ENCODE data around the gene MAST4. TPM values are rescaled to one million over a fixed set of nuclear protein-coding genes. Genes with fewer than 3 reads are reported as not detected.
A peak's percentile ranks its signal among the peaks of the same experiment; 100 is the strongest.

Gene MAST4
- total RNA-seq (2016; rRNA removed; fragmentation: Illumina TruSeq; extraction: Trizol): 3.7 and 4.4 TPM in 2 replicates
- 1.0 and 1.3 TPM in 2 replicates for total RNA-seq (2016; cell fraction: cytosol; rRNA removed; fragmentation: Illumina TruSeq; extraction: Trizol; ENCODE audit: low read depth)
- total RNA-seq (2016; cell fraction: insoluble cytoplasmic fraction; rRNA removed; fragmentation: Illumina TruSeq; extraction: Trizol): 3.8 and 4.1 TPM in 2 replicates
- total RNA-seq (2016; cell fraction: membrane; rRNA removed; fragmentation: Illumina TruSeq; extraction: Trizol): 1.8 and 2.1 TPM in 2 replicates
- 11.7 and 12.8 TPM in 2 replicates for total RNA-seq (2016; cell fraction: nucleus; rRNA removed; fragmentation: Illumina TruSeq; extraction: Trizol)
- polyA plus RNA-seq (2011; rRNA removed): 2.8 and 3.4 TPM in 2 replicates
- 1.4 and 2.3 TPM in 2 replicates for polyA plus RNA-seq (2011; cell fraction: cytosol; rRNA removed)
- polyA plus RNA-seq (2011; cell fraction: nucleus; rRNA removed): 9.0 and 10.2 TPM in 2 replicates
- 3.1 and 3.3 TPM in 2 replicates for polyA plus RNA-seq (2012)
- polyA plus RNA-seq (2016; cell fraction: cytosol; fragmentation: Illumina TruSeq; extraction: Trizol; ENCODE audit: low read depth): 0.25 and 0.60 TPM in 2 replicates
- polyA plus RNA-seq (2016; cell fraction: insoluble cytoplasmic fraction; fragmentation: Illumina TruSeq; extraction: Trizol; ENCODE audit: low read depth): 1.2 and 1.7 TPM in 2 replicates
- polyA plus RNA-seq (2016; cell fraction: membrane; fragmentation: Illumina TruSeq; extraction: Trizol; ENCODE audit: low read depth): 0.10 and 0.70 TPM in 2 replicates
- polyA plus RNA-seq (2016; cell fraction: nucleus; fragmentation: Illumina TruSeq; extraction: Trizol; ENCODE audit: insufficient read depth, low read depth): 4.5 and 5.3 TPM in 2 replicates
- 8.5 and 17.8 TPM in 2 replicates for polyA minus RNA-seq (2011; rRNA and poly(A)+ RNA removed; ENCODE audit: low replicate concordance)
- 7.1 and 8.5 TPM in 2 replicates for polyA minus RNA-seq (2011; cell fraction: cytosol; rRNA and poly(A)+ RNA removed)
- 39.4 and 47.9 TPM in 2 replicates for polyA minus RNA-seq (2011; cell fraction: nucleus; rRNA and poly(A)+ RNA removed)
- percentile 50 among the genes with signal in this experiment for Bru-seq, nascent RNA
- BruChase-seq, experiment 1, labeled RNA remaining after a 6-hour chase: percentile 44 among the genes with signal in this experiment
- percentile 43 among the genes with signal in this experiment for BruChase-seq, experiment 2, labeled RNA remaining after a 2-hour chase
- long read RNA-seq, experiment 1: 0 reads
- long read RNA-seq, experiment 2, partial matches to known transcripts: 0 of 6 reads
- long read RNA-seq, experiment 2, other reads (novel, unspliced or antisense): 6 of 6 reads

DNA sequence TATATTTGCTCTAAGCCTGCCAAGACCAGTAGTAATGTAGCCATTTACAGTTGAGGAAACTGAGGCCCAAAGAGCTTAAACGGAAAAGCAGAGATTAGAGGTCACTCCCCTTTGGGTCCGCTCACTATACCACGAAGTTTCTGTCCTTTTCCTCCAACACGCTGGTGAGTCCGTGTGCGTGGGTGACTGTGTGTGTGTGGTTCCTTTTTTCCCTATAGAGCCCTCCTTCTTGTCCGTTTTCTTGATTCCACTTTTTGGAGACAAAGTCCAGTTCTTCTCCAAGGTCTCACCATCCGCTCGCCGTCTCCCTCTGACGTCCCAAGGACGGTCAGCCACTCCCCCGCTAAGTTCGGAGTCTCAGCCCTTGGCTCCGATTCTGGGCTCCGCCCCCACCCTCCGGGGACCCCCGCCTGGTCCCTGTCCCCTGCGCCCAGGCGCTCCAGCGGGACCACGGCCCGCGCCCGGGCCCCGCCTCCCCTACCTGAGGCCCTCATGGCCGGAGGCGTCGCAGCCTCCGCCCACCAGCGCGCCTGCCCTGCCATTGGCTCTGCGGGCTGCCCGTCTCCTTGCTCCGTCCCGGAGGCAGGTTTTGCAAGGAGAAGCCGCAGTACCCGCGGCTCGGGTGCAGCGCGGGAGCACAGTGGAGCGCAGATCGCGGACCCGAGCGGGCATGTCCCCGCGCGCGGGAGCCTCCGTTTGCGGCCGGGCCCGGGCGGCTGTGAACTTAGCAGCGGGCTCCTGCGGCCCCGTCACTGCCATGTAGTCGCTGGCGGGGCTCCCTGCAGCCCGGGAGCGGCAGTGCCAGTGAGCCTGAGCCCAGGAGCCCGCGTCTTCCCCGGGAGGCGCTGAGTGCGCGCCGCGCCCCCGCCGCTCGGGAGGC lies at the start of gene MAST4:
Gene MAST4, plus strand, starts transcription at position 638 of the 880 bp plus-strand sequence. CDS start 263 bp downstream, outside the sequence.
- Histone ChIP-seq H3K79me2 (ENCODE audit: insufficient read depth, low read length) (no peaks in the 10 kb centered on the region), H4K20me1 (ENCODE audit: insufficient read depth, low read length) (no peaks in the 10 kb centered on the region), H3K4me2 (ENCODE audit: low read depth, low read length) (peak within 1 kb of the TSS; percentile 79), H3K36me3 (replicated peaks in 1 of 2; ENCODE audit: control insufficient read depth in 1 of 2, insufficient read depth in 2 of 2, low read length in 2 of 2) (no peaks in the 10 kb centered on the region), H2AFZ (ENCODE audit: low read length) (no peak within 1 kb of the TSS), H3K27me3 (ENCODE audit: control insufficient read depth in 1 of 2, insufficient read depth in 2 of 2, low read length in 2 of 2) (peaks cover 2 to 33% of the 10 kb centered on the region in 2 experiments; a peak in 4 of 5 replicates), H3K9ac (ENCODE audit: insufficient read depth, low read depth, low read length) (no peak within 1 kb of the TSS), H3K4me1 (ENCODE audit: insufficient read depth, low read length) (peaks cover 8% of the 10 kb centered on the region; the same call in 1 of the 2 replicates), H3K4me3 (replicated peaks in 1 of 3; ENCODE audit: insufficient read depth in 1 of 3, low read depth in 2 of 3, low read length in 3 of 3) (peak within 1 kb of the TSS; percentile 54 to 75 (median 69); a peak in 5 of 6 replicates), H3K9me3 (ENCODE audit: low read length) (no peaks in the 10 kb centered on the region), H3K27ac (ENCODE audit: extremely low read length, insufficient read depth, low read length) (no peak within 1 kb of the TSS)
- FAIRE-seq: no peak
- peak; percentile 99 for ATAC-seq
- intact Hi-C loops (cut with micrococcal nuclease; ENCODE audit: unreplicated experiment): loop anchor here (10.0 kb wide), 1 partner anchor 291 kb away; no protein-coding TSS in a partner anchor
- CTCF ChIA-PET (ENCODE audit: low intra/inter-chr PET ratio, low total read pairs): no interaction called here
- WGBS (ENCODE audit: low lambda C conversion rate): 20% methylated on average over 23 of the region's 74 CpGs
- POLR2A ChIA-PET: no interaction called here
- BruUV-seq (replicated peaks): no TSS peak
- in situ Hi-C loops (cut with HindIII; ENCODE audit: extremely low pct_ligation_motif_present, low pct_unique_long_range_greater_than_20kb): no loop called here
- DNase-seq (ENCODE audit: low spot score): peak; percentile 50
- peak; percentile 31 for TF ChIP-seq SRSF1 (optimal IDR thresholded peaks at IDR 0.05; ENCODE audit: low read depth, low read length)
- TF ChIP-seq, protein P1, sequence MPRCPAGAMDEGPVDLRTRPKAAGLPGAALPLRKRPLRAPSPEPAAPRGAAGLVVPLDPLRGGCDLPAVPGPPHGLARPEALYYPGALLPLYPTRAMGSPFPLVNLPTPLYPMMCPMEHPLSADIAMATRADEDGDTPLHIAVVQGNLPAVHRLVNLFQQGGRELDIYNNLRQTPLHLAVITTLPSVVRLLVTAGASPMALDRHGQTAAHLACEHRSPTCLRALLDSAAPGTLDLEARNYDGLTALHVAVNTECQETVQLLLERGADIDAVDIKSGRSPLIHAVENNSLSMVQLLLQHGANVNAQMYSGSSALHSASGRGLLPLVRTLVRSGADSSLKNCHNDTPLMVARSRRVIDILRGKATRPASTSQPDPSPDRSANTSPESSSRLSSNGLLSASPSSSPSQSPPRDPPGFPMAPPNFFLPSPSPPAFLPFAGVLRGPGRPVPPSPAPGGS (CRISPR knock-in tag; IDR thresholded peaks at IDR 0.05): peak; percentile 48; the same call in 1 of the 2 replicates
- TF ChIP-seq SP2 (CRISPR knock-in tag; IDR thresholded peaks at IDR 0.05): peak; percentile 95
- TF ChIP-seq, protein P2, sequence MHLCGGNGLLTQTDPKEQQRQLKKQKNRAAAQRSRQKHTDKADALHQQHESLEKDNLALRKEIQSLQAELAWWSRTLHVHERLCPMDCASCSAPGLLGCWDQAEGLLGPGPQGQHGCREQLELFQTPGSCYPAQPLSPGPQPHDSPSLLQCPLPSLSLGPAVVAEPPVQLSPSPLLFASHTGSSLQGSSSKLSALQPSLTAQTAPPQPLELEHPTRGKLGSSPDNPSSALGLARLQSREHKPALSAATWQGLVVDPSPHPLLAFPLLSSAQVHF (CRISPR knock-in tag; IDR thresholded peaks at IDR 0.05): 0 out of 2 replicates have a peak, but pooled peaks have one; percentile 56
- TF ChIP-seq ZNF331 (CRISPR knock-in tag; IDR thresholded peaks at IDR 0.05): 0 out of 2 replicates have a peak, but pooled peaks have one; percentile 16
- peak; percentile 44 for TF ChIP-seq YY1 (IDR thresholded peaks at IDR 0.05; ENCODE audit: insufficient read depth, insufficient replicate concordance, low read depth, low read length)
- peak; percentile 34; the same call in 1 of the 2 replicates for TF ChIP-seq HOXA3 (CRISPR knock-in tag; IDR thresholded peaks at IDR 0.05)
- TF ChIP-seq, protein P3, sequence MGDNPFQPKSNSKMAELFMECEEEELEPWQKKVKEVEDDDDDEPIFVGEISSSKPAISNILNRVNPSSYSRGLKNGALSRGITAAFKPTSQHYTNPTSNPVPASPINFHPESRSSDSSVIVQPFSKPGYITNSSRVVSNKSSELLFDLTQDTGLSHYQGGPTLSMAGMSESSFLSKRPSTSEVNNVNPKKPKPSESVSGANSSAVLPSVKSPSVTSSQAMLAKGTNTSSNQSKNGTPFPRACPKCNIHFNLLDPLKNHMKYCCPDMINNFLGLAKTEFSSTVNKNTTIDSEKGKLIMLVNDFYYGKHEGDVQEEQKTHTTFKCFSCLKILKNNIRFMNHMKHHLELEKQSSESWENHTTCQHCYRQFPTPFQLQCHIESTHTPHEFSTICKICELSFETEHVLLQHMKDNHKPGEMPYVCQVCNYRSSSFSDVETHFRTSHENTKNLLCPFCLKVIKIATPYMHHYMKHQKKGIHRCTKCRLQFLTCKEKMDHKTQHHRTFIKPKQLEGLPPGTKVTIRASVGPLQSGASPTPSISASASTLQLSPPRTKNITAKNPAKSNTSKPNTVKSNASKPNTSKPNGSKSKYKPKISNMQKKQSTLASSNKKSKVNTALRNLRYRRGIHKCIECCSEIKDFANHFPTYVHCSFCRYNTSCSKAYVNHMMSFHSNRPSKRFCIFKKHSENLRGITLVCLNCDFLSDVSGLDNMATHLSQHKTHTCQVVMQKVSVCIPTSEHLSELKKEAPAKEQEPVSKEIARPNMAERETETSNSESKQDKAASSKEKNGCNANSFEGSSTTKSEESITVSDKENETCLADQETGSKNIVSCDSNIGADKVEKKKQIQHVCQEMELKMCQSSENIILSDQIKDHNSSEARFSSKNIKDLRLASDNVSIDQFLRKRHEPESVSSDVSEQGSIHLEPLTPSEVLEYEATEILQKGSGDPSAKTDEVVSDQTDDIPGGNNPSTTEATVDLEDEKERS (CRISPR knock-in tag; IDR thresholded peaks at IDR 0.05): no peak
- TF ChIP-seq MAZ (IDR thresholded peaks at IDR 0.05; ENCODE audit: borderline replicate concordance, low read depth, low read length): no peak
- no peak for TF ChIP-seq MAZ (CRISPR knock-in tag; IDR thresholded peaks at IDR 0.05; ENCODE audit: low read depth)
- TF ChIP-seq MED1 (CRISPR knock-in tag; IDR thresholded peaks at IDR 0.05): no peak
- TF ChIP-seq ZNF777 (CRISPR knock-in tag; IDR thresholded peaks at IDR 0.05): 0 out of 2 replicates have a peak, but pooled peaks have one; percentile 15
- TF ChIP-seq ZNF644 (CRISPR knock-in tag; IDR thresholded peaks at IDR 0.05; ENCODE audit: low read depth): no peak

Data from HepG2 (cell line).